Measurements from ENCODE around the gene TNFSF10. TPM values are rescaled to one million over a fixed set of nuclear protein-coding genes. Genes with fewer than 3 reads are reported as not detected.
A peak's percentile ranks its signal among the peaks of the same experiment; 100 is the strongest.
"Not testable (repeated sequence)": the region's sequence is repeated elsewhere in the genome, so short reads cannot be mapped to it uniquely, and the experiment has no call there.

Gene TNFSF10
- total and polyA plus RNA-seq, 8 donors, result 32.8 to 95.2 (median 45.7) TPM

GRCh38 chr3:172524611-172525010, 1.4 kb upstream of the TNFSF10 start:
- Histone ChIP-seq H3K27ac (peak overlapping the region; percentile 27 to 95), H3K4me1 (peaks cover 0 to 24% of the 10 kb centered on the region in 2 donors), H3K36me3 (no peaks in the 10 kb centered on the region), H3K27me3 (no peaks in the 10 kb centered on the region), H3K9me3 (no peaks in the 10 kb centered on the region), H3K4me3 (no peak overlapping the region)
- no peak for DNase-seq
- intact Hi-C loops (cut with DNase I), result loop anchor here in 1 of 2 donors (10.0 kb wide), 1 partner anchor 70 kb away; no protein-coding TSS in a partner anchor
- no peak for TF ChIP-seq CTCF (IDR thresholded peaks at IDR 0.05)
- ATAC-seq, result no peak

GRCh38 chr3:172521837-172522726, 1.1 kb downstream of the TNFSF10 start:
- intact Hi-C loops (cut with DNase I), result loop anchor here in 1 of 2 donors (10.0 kb wide), 1 partner anchor 73 kb away; no protein-coding TSS in a partner anchor
- H3K27me3 ChIP-seq, DNase-seq, H3K36me3 ChIP-seq, H3K9me3 ChIP-seq: not testable (repeated sequence)
- ATAC-seq, result peak; percentile 17
- peak overlapping the region; percentile 37 to 59 for H3K4me3 ChIP-seq
- H3K4me1 ChIP-seq, result peaks cover 16 to 49% of the 10 kb centered on the region in 2 donors
- H3K27ac ChIP-seq, result peak overlapping the region; percentile 86 to 95

- ATAC-seq, result no peak
- TF ChIP-seq CTCF (IDR thresholded peaks at IDR 0.05), result no peak
- intact Hi-C loops (cut with DNase I), result loop anchor here in 1 of 2 donors (10.0 kb wide), 1 partner anchor 74 kb away; no protein-coding TSS in a partner anchor
- no peak for DNase-seq
- H3K27ac ChIP-seq, result peak overlapping the region in 1 of 2 donors; percentile 95
- peaks cover 25 to 66% of the 10 kb centered on the region in 2 donors for H3K4me1 ChIP-seq
- H3K9me3 ChIP-seq, result no peaks in the 10 kb centered on the region
- no peaks in the 10 kb centered on the region for H3K36me3 ChIP-seq
- H3K27me3 ChIP-seq, result no peaks in the 10 kb centered on the region
- peak overlapping the region in 1 of 2 donors; percentile 59 for H3K4me3 ChIP-seq
These were observed 2.9 kb downstream of the TNFSF10 start for GRCh38 chr3:172520301-172520831.

- H3K27ac ChIP-seq, result peak overlapping the region in 1 of 2 donors; percentile 95
- intact Hi-C loops (cut with DNase I), result loop anchor here in 1 of 2 donors (10.0 kb wide), 1 partner anchor 75 kb away; no protein-coding TSS in a partner anchor
- no peak for TF ChIP-seq CTCF (IDR thresholded peaks at IDR 0.05)
- no peaks in the 10 kb centered on the region for H3K27me3 ChIP-seq
- H3K36me3 ChIP-seq, result peaks cover 0 to 2% of the 10 kb centered on the region in 2 donors
- no peak for DNase-seq
- H3K9me3 ChIP-seq, result no peaks in the 10 kb centered on the region
- peaks cover 25 to 73% of the 10 kb centered on the region in 2 donors for H3K4me1 ChIP-seq
- no peak for ATAC-seq
- H3K4me3 ChIP-seq, result peak overlapping the region in 1 of 2 donors; percentile 59
These were observed 3.5 kb downstream of the TNFSF10 start for GRCh38 chr3:172519740-172520139.

GRCh38 chr3:172518929-172519640, 4.1 kb downstream of the TNFSF10 start:
- ATAC-seq (no peak), DNase-seq (no peak)
- Histone ChIP-seq H3K4me3 (peak overlapping the region in 1 of 2 donors; percentile 59), H3K27me3 (no peaks in the 10 kb centered on the region), H3K27ac (peak overlapping the region in 1 of 2 donors; percentile 95), H3K36me3 (peaks cover 0 to 8% of the 10 kb centered on the region in 2 donors), H3K9me3 (no peaks in the 10 kb centered on the region), H3K4me1 (peaks cover 25 to 75% of the 10 kb centered on the region in 2 donors)
- TF ChIP-seq CTCF (IDR thresholded peaks at IDR 0.05), result no peak
- intact Hi-C loops (cut with DNase I), result no loop called here

Measured in left lung (tissue), 10 donors.